ENCODE data around the gene TMOD2.

Gene TMOD2

DNA sequence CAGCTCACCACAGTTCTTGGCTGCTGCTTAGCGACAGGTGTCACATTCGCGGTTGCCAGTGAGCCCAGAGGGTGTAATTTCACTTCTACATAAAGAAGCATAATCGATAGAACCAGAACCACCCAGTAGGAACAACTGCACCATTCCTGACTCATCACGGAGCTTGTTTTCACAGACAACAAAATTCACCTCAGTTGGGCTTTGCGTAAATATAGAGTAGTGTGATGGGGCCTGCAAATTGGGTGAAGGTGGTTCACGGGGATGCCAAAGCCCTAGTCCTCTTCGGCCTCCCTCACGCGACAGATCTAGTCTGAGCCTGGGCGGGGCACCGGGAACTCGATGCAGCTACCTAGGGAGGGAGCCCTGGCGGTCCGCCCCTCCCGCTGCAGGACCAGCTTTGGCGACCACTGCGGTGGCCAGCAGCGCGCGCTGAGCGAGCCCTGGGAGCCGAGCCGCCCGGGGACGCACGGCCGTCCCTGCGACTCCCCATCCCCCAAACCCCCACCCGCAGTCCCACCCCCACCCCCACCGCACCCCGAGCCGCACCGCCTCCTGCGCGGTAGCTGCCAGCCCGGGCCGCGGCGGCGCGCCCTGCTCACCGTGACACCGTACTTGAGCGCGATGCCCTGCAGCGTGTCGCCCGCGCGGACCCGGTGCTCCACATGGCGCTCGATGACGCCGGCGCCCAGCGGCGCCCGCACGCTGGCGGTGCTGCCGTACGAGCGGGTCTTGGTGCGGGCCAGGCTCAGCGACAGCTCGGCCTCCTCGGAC, 14.5 kb upstream of the TMOD2 start:
- no peak for FAIRE-seq

DNA sequence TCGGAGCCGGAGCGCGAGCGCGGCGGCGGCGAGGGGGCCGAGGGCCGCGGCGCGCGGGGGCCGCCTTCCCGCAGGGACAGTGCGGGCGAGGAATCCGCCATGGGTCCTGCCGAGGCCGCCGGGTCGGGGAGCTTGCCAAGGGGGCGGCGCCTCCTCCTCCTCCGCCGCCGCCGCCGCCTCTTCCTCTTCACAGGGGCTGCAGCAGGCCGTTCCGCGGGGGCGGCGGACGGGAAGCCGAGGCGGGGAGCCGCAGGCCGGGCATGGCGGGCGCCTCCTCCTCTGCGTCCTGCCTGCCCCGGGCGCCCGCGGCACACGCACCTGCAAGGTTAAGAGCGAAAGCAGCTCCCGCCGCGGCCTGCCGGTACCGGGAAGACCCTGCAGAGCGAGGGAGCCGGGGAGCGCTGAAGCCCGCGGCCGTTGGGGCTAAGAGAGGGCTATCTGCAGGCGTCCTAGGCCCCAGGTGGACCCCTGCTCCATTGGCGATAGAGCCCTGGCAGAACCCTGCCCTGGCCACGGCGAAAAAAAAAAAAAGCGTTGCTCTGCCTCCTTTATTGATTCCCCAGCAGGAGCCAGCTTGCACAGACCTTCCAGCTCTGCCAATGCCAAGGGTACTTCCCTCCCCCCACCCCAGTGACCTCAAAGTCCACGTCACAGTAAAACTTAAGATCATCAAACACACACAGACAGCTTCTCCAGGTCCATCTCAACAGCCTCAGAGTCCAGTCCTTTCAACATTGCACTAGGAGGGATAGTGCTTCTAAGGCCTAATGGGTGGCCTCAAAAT, 13.7 kb upstream of the TMOD2 start, which contains the start of gene LYSMD2:
LYSMD2 (minus strand) TSS at position 134 of the 784 bp plus-strand sequence; CDS start at position 101, 33 bp downstream.
- no peak for FAIRE-seq

DNA sequence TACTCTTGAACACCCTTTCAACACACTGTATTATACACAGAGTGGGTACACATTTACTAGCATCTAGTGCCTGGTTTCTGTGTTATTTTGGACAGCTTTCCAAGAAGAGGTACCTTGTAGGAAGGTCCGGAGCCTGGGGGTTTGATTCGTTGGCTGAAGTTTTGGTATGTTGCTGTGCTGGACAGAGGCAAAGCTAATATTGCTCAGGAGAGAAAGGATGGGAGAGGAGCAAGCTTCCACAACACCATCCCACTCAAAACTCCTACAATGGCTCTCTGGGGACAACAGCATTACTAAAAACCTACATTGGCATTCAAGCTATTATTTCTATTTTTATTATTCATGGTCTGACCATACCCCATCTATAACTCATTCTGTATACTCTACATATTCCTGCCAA, 12.8 kb upstream of the TMOD2 start:
- no peak for FAIRE-seq

DNA sequence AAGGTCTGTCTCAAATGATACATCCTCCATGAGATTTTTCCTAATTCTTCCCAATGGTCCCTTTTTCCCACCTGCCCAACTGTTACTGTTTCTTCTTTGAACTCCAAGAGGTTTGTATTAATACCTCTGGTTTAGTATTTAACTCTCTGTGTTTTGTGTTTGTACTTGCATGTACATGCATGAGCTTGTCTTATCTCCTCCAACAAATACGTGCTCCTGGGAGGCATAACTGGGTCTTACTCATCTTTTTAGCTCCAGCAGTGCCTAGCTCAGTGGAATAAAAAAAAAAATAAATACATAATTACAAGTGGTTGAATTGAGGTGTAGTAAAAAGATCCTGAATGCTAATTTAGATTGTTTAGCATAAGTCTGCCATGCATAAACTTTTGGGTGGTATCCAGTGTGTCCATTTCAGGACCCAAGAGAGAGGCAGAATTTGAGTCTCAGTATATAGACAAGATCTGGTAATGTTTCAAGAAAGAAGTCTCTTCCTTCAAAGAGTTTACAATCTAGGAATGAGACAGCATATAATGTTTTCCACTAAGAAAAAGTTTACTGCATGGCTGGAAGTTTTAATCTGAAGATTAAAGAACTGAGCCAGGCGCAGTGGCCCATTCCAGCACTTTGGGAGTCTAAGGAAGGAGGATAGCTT, 12.2 kb upstream of the TMOD2 start:
- FAIRE-seq, result no peak

DNA sequence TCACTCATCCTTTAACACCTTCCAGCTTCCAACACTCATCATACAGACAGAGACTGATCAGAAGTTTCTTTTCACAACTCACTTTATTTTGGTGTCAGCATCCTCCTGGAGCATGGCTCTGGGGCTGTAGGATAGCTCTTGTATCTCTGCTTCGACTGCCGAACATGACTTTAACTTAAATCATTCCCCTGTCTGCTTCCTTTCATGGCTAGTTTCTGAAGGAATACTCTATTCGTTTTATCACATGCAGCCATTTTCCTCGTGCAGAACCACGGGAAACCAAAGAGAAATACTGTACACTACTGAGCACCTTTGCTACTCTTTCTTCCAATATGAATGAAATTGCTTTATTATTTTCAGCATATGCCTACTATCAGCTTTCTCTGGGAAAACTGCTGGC, 2.1 kb upstream of the TMOD2 start:
- FAIRE-seq, result no peak

DNA sequence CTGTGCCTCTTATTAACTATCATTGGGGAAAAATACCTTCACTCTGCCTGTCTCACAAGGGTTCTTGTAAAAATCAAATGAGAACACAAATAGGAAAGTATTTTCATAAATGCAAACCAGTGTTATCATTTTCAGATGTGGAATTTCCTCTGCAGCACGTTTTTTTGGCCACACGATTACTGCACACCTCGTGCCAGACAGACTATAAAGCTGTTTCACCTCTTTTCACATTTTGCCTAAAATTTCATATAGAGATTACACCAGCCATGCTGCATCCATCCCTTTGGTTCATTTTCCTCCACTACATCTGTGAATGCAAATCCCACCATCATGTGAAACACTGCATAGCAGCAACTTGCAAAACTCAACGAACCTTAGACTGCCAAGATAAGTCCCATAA, 1.2 kb upstream of the TMOD2 start:
- FAIRE-seq, result no peak

DNA sequence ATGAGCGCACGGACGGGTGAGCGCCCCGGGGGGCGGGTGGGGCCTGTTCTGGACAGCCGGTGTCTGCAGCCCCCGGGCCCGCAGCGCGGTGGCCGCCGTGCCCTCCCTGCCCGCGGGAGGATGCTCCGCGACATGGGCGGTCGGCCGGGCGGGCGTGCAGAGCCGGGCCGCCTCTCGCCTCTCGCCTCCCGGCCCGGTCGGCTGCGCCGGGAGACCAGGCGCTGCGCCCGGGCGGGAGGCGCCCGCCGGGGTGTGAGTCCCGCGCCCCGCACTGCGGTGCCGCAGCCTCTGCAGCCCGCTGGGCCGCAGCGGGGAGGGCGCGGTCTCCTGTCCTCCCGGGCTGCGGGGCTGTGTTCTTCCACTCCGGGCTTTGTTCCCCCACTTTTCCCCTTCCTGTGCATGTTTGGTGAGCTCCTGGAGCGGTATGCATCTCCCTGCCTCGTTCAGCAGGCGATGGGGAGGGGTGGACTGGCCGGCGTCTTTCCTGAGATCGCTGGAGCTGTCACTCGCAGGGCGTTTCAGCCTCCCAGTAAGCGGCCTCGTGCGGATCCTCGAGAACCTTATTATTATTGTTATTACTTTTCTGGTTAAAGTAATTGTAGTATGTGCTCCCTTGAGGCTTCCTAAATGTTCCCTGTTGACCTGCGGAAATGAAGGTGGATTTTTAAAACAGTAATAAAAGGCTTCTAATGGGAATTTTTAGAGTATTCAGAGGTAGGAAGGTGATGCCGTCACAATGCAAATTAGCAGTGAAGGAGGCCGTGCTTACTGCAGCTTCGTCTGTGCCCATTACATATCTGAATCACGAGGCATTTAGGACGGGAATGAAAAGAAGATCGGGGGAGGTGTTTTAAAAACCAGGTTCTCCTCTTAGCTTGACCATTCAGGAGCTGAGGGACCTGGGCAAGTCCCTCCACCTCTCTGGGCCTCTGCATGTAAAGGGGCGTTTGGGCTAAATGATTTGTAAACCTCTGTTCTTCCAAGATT, 593 bp downstream of the TMOD2 start:
- no peak for FAIRE-seq

DNA sequence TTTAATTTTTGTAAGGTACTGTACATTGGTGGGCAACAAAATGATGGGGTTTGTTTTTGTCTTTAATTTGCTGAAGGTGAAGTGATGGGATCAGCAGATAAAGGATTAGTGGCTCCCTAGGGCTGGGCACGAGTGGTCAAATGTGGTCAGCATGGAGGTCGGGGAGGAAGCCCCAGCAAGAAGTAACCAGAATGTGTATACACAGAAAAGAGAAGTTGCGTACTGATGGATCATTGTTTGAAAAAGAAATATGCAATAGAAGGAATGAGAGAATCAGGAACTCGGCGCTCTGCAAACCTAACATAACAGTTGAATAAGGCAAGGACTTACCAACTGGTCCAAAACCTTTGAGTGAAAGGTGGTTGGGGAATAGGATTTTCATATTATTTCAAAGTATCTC, 1.5 kb downstream of the TMOD2 start:
- FAIRE-seq, result no peak

DNA sequence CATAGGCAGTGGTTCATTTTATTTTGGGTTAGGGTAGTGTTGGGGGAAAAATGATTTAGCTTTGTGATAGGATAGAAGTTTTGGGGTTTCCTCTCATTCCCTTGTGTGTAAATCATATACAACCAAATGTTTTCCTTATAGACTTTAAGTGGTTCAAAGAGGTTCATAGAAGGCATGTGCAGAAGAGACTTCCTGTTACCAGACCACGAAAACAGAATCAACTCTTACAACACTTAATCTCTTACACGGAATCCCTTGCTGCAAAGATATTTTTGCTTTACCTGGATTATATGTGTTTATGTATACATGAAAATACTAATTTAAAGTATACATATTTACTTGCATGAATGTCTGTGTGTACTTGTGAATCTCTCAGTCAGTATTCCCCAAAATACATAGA, 2.9 kb downstream of the TMOD2 start:
- FAIRE-seq, result no peak

DNA sequence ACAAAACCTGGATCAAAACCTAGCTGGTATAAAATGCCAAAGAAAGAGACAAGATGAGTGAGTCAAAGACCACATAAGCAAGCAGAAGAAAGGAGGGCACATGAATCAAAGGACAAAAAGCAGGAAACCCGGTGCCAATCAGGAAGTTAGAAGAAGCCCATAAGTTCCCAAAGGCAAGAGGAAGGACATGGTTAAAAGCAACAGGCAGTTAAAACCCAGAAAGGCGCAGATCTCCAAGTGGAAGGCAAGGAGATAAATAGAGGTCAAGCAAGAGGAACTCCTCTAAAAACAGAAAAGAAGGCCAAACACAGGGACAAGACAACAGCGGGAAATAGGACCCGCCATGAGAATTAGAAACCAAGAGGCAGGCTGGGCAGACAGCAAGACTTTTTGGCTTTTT, 4.4 kb downstream of the TMOD2 start:
- FAIRE-seq, result no peak

DNA sequence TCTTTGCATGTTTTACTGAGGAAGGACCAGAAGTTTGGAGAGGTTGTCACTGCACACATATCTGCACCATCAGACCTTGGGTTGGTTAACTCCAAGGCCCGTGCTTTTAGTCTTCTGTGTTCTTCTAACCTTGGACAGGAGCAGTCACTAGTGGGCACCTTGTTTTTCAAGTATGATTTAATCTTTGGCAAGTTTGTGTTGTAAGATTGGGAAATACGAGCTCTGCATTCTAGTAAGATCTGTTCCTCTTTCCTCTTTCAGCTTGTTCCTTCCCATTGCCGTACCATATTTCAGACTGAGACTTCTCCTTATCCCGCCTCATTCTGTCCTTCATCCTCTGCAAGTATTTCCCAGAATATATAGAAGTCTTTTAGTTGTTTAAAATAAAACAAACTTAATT, 5.1 kb downstream of the TMOD2 start:
- no peak for FAIRE-seq

DNA sequence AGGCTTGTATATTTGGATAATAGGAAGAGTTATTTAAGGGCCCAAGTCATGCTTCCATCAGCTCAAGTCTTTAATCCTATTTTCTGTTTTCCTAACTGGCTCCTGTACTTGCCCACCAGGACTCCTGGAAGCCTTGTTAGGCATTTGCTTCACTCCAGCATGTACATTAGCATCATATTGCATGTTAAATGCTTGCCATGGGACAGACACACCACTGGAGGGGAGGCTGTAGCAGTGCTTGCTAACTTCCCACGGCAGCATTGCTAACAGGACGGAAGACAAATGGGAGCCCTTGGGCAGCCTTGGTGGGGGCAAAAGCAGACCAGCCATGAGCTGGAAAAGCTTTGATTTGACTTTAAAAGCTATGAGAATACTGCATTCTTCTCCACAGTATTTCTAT, 6.1 kb downstream of the TMOD2 start:
- no peak for FAIRE-seq

DNA sequence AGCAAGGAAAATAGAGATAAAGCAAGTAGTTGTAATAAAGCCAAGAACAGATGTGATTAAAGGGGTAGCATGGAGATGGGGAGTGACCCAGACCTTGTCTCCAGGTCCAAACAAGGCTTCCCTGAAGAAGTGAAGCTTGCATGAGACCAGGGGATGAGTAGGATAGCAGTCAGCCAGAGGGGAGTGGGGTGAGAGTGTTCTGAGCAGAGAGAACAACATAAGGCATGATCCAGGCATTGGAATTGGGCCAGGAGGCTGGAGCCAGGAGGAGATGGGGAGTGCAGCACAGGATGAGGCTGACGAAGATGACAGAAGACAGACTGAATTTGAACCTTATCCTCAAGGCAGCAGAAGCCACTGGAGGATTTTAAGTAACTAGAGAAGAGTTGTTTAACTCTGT, 7.2 kb downstream of the TMOD2 start:
- no peak for FAIRE-seq

DNA sequence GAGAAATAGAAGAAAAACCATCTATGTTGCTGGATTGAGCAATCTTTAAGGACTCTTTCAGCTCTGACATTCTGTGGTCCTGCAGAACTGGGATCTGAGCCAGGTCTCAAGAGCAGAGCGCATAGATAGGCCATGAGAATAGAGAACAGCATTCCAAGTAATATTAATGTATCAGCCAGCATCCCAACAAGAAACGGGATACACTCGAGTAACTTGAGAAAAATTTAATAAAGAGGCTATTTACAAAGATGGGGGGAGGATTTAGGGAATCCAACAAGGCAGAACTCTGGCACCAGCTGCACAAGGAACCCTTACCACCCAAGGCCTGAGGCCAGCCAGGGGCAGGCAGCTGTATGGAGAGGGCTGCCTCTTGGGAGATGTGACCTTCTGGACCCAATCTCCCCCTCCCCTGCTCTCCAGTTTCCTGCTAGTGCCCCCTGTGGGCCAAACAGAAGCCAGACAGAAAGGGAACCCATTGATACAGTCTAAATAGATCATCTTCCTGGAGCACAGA, 8.2 kb downstream of the TMOD2 start:
- no peak for FAIRE-seq

DNA sequence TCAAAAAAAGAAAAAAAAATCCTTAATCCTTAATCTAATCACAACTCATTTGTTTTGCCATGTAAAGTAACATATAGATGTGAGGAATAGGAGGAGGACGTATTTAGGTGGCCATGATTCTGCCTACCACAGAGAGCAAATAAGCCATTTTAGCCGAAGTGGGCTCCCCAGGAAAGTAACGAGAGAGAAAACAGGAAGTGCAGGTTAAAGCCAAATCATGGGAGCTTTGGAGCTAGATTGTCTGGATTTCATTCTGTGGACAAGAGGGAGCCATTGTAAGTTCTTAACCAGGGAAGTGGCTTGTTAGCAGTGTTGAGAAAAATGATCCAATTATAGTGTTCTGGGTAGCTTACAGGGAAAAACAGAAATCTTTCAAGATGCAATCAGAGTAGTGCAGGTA, 9.4 kb downstream of the TMOD2 start:
- FAIRE-seq, result no peak

DNA sequence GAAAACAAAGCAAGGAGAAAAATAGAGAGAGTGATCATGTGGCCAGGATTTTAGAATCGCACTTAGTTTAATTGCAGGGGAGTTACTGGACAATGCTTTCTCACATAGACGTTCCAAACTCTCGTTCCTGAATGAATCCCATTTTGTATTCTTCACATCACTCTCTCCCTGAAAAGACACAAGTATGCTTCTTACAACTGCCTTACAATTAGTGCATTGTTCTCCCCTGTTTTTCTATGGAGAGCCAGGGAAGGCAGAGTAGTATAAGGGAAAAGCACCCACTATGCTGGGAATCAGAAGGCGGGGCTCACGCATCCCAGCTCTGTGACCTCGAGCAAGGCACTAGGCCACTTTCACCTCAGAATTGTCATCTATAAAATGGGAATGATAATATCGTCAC, 14.4 kb downstream of the TMOD2 start:
- no peak for FAIRE-seq

DNA sequence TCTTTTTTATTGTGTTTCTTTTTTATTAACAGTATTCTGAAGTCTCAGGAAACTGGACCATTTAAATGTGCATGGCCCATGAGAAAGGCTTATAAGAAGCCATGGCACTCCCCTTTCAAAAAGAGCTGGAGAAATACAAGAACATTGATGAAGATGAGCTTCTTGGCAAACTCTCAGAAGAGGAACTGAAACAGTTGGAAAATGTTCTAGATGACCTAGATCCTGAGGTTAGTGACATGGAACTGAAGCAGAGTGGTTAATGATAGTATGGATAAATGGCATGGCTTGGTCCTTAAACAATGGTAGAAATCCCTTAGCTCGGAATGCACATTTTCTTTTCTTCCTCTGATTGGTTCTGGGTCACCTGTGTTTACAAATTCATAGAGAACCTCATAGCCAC, 14.9 kb downstream of the TMOD2 start:
- no peak for FAIRE-seq

DNA sequence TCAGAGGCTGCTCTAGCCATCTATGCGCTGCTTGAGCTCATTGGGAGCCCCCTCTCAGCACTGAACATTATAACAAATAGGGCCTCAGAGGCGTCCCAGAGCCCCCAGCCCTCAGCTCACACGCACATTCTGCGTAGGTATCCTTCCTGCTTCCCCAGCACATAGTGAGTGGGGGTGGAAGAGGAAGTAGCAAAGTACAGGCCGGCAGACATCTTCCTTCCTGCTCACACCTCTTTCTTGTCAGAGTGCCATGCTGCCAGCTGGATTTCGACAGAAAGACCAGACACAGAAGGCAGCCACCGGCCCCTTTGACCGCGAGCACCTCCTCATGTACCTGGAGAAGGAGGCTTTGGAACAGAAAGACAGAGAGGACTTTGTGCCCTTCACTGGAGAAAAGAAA, 16.6 kb downstream of the TMOD2 start:
- no peak for FAIRE-seq

DNA sequence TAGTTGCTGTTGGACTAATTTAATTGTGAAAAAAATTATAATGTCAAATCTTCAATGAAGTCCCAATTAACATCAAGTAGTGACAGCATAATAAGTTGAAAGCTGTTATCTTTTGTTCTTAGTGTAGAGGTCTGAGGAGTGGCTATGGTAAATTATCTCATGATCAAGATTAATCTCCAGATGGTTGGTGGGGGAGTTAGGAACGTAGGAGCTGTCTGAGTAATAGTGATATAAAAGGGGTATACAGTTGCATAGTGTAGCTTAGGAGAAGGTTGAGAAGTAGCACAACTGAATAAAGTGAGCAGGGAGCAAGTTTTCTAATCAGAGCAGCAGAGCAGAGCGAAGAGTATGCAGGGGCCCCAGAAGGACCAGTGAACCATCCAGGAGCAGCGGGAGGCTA, 19.5 kb downstream of the TMOD2 start:
- no peak for FAIRE-seq

DNA sequence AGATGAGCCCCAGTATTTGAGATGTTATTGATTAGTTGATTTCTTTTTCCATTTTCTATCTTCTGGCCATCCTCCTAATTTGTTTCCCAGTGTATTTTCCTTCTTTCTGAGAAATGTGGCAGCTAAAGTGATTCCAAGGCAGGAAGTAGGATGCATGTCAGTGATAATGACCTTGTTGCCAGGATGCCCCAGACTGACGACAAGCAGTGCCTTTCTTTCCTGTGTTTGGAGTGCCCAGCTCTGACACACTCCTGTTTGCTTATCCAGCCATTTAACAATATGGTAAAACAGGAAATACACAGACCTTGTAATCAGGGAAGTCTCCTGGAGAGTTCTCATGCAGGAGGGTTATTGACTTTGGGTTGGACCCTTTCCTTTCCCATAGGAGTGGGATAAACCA, 20.4 kb downstream of the TMOD2 start:
- no peak for FAIRE-seq

DNA sequence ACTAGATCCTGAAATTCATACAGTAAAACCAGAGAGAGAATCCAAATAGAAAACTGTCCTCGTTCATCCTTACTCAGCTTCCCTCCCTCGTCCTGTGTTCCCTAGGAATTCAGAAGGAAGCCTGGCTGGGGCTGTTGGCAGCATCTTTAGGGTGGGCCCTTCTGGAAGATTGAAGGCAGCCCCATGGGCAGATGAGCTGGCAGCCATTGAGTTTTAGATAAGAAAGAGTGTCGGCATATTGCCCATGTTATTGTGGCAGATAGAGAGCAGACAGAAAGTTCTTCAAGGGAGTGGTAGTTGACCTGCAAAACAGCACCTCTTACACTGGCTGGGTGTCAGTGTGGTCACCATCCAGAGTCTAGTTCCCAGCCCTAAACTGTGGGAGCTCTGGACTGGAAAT, 23.5 kb downstream of the TMOD2 start:
- no peak for FAIRE-seq
